Measurements from ENCODE around the gene FCSK. TPM values are rescaled to one million over a fixed set of nuclear protein-coding genes. Genes with fewer than 3 reads are reported as not detected.

FCSK gene
- total and polyA plus RNA-seq, 2 of the 13 experiments (the other 11 are each of a cell fraction or from before 2014, with no cell fraction given): 9.1 to 19.2 TPM

DNA sequence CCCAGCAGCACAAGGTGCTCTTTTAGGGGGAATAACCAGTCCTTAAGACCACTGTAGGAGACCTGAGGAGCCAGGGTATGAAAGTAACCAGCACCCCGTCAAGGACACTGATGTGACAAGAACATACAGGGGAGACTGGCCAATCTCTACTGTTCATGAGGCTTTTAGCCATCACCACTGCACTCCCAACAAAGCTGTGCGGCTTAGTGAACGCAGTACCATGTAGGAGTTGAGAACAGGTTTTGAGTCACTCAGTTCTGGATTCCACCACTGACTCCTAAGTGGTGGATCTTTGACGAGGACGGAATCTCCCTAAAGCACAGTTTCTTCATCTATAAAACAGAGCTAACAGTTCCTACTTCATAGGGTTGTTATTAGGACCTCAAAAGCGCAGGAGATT lies 42.1 kb downstream of the FCSK start (continued):
- no peak for TF ChIP-seq KLF16 (CRISPR knock-in tag; IDR thresholded peaks at IDR 0.05)
- no peak for TF ChIP-seq PPARG (CRISPR knock-in tag; conservative IDR thresholded peaks at IDR 0.05)
- no peak for TF ChIP-seq ZNF143 (CRISPR knock-in tag; IDR thresholded peaks at IDR 0.05)
- TF ChIP-seq MXD4 (CRISPR knock-in tag; IDR thresholded peaks at IDR 0.05): no peak
- TF ChIP-seq TBX3 (IDR thresholded peaks at IDR 0.05; ENCODE audit: borderline replicate concordance): no peak
- no peak for TF ChIP-seq RORA (CRISPR knock-in tag; IDR thresholded peaks at IDR 0.05)
- no peak for TF ChIP-seq MAFG (CRISPR knock-in tag; IDR thresholded peaks at IDR 0.05)
- TF ChIP-seq AKNA (CRISPR knock-in tag; IDR thresholded peaks at IDR 0.05; ENCODE audit: borderline replicate concordance): no peak
- TF ChIP-seq EP300 (IDR thresholded peaks at IDR 0.05; ENCODE audit: low read depth in 2 of 2, low read length in 2 of 2): no peak
- TF ChIP-seq EP300 (CRISPR knock-in tag; IDR thresholded peaks at IDR 0.05; ENCODE audit: borderline replicate concordance): no peak
- no peak for TF ChIP-seq NFE2 (CRISPR knock-in tag; IDR thresholded peaks at IDR 0.05)

Data from HepG2 (cell line).